Stimulated activated effector memory CD8-positive, alpha-beta T cell treated with anti-CD3 and anti-CD28 coated beads, Interleukin-12 subunit alpha, Interleukin-12 subunit beta, amount 100 ng/mL, for 72 hours (primary cell): ENCODE data around the gene PP2D1.
"Not testable (repeated sequence)": the region's sequence is repeated elsewhere in the genome, so short reads cannot be mapped to it uniquely, and the experiment has no call there.

Experiments
- ATAC-seq: fragments of 150-1000 bp; cut with Tn5 transposase; 2 replicates; pipeline ENCODE4 v1.10.0; 2021
- DNase-seq, 2 donors: peaks; one replicate each; pipeline ENCODE4 v3.0.0; 2021 to 2022; ENCODE audit warnings: low spot score in 2 of 2
- H3K27ac Mint-ChIP-seq: one replicate; pipeline ENCODE4 v1.8.0; 2022; ENCODE audit warnings: mild to moderate bottlenecking, mixed read lengths
- H3K36me3 Mint-ChIP-seq: one replicate; pipeline ENCODE4 v1.8.0; 2022; ENCODE audit warnings: mild to moderate bottlenecking, mixed read lengths
- H3K4me1 Mint-ChIP-seq: one replicate; pipeline ENCODE4 v1.8.0; 2022; ENCODE audit warnings: mixed read lengths
- H3K4me3 Mint-ChIP-seq: one replicate; pipeline ENCODE4 v1.8.0; 2022; ENCODE audit warnings: mild to moderate bottlenecking, mixed read lengths
- H3K9me3 Mint-ChIP-seq: one replicate; pipeline ENCODE4 v1.8.0; 2022; ENCODE audit warnings: mixed read lengths

The PP2D1 gene

GRCh38 chr3:20027136-20027535 is 15.1 kb upstream of the PP2D1 start:
- Mint-ChIP-seq H3K4me3 (no peak overlapping the region), H3K9me3 (no peaks in the 10 kb centered on the region), H3K27ac (no peak overlapping the region), H3K36me3 (no peaks in the 10 kb centered on the region), H3K4me1 (peaks cover 6% of the 10 kb centered on the region)
- DNase-seq, result no peak
- ATAC-seq, result no peak

GRCh38 chr3:20023623-20024405 is 11.8 kb upstream of the PP2D1 start:
- H3K9me3 Mint-ChIP-seq, result no peaks in the 10 kb centered on the region
- no peak overlapping the region for H3K4me3 Mint-ChIP-seq
- DNase-seq (no peak), ATAC-seq (no peak)
- no peaks in the 10 kb centered on the region for H3K36me3 Mint-ChIP-seq
- peak overlapping the region; percentile 65 for H3K27ac Mint-ChIP-seq
- H3K4me1 Mint-ChIP-seq, result peaks cover 6% of the 10 kb centered on the region

- Mint-ChIP-seq H3K4me1 (peaks cover 6% of the 10 kb centered on the region), H3K9me3 (no peaks in the 10 kb centered on the region), H3K4me3 (no peak overlapping the region), H3K27ac (no peak overlapping the region), H3K36me3 (no peaks in the 10 kb centered on the region)
- ATAC-seq, result no peak
- no peak for DNase-seq
These were observed 11.0 kb upstream of the PP2D1 start for GRCh38 chr3:20022954-20023622.

GRCh38 chr3:20016076-20016475 is 4.0 kb upstream of the PP2D1 start:
- not testable (repeated sequence) for H3K9me3 Mint-ChIP-seq, H3K4me3 Mint-ChIP-seq, ATAC-seq, H3K4me1 Mint-ChIP-seq, DNase-seq, H3K27ac Mint-ChIP-seq, H3K36me3 Mint-ChIP-seq

GRCh38 chr3:20015525-20015924 is 3.5 kb upstream of the PP2D1 start:
- no peak for ATAC-seq

GRCh38 chr3:20013396-20013795 is 1.3 kb upstream of the PP2D1 start:
- no peak for DNase-seq
- H3K27ac Mint-ChIP-seq, result no peak overlapping the region
- H3K9me3 Mint-ChIP-seq, result no peaks in the 10 kb centered on the region
- no peak for ATAC-seq
- H3K36me3 Mint-ChIP-seq, result no peaks in the 10 kb centered on the region
- no peaks in the 10 kb centered on the region for H3K4me1 Mint-ChIP-seq
- no peak overlapping the region for H3K4me3 Mint-ChIP-seq

More at GRCh38 chr3:20015525-20015924, 3.5 kb upstream of the PP2D1 start:
- Mint-ChIP-seq H3K4me3 (no peak overlapping the region), H3K9me3 (no peaks in the 10 kb centered on the region), H3K27ac (no peak overlapping the region), H3K36me3 (no peaks in the 10 kb centered on the region), H3K4me1 (no peaks in the 10 kb centered on the region)
- no peak for DNase-seq

- Mint-ChIP-seq H3K36me3 (no peaks in the 10 kb centered on the region), H3K4me3 (no peak overlapping the region), H3K4me1 (no peaks in the 10 kb centered on the region), H3K27ac (no peak overlapping the region), H3K9me3 (no peaks in the 10 kb centered on the region)
- ATAC-seq (no peak), DNase-seq (no peak)
These were observed 3.4 kb downstream of the PP2D1 start for GRCh38 chr3:20008646-20009045.

- Mint-ChIP-seq H3K4me3 (no peak overlapping the region), H3K36me3 (no peaks in the 10 kb centered on the region), H3K4me1 (no peaks in the 10 kb centered on the region), H3K27ac (no peak overlapping the region), H3K9me3 (no peaks in the 10 kb centered on the region)
- ATAC-seq (no peak), DNase-seq (no peak)
These were observed 4.1 kb downstream of the PP2D1 start for GRCh38 chr3:20007960-20008359.

GRCh38 chr3:20001932-20002331 is 10.1 kb downstream of the PP2D1 start:
- no peaks in the 10 kb centered on the region for H3K9me3 Mint-ChIP-seq
- no peaks in the 10 kb centered on the region for H3K36me3 Mint-ChIP-seq
- DNase-seq (no peak), ATAC-seq (no peak)
- no peak overlapping the region for H3K27ac Mint-ChIP-seq
- H3K4me1 Mint-ChIP-seq, result no peaks in the 10 kb centered on the region
- no peak overlapping the region for H3K4me3 Mint-ChIP-seq

- Mint-ChIP-seq H3K4me1 (no peaks in the 10 kb centered on the region), H3K27ac (no peak overlapping the region), H3K36me3 (no peaks in the 10 kb centered on the region), H3K9me3 (no peaks in the 10 kb centered on the region), H3K4me3 (no peak overlapping the region)
- no peak for ATAC-seq
- DNase-seq, result no peak
These were observed 14.6 kb downstream of the PP2D1 start for GRCh38 chr3:19997502-19997901.

- Mint-ChIP-seq H3K27ac (no peak overlapping the region), H3K9me3 (no peaks in the 10 kb centered on the region), H3K4me3 (no peak overlapping the region), H3K36me3 (no peaks in the 10 kb centered on the region), H3K4me1 (no peaks in the 10 kb centered on the region)
- no peak for DNase-seq
- no peak for ATAC-seq
These were observed 17.3 kb downstream of the PP2D1 start for GRCh38 chr3:19994796-19995195.

- not testable (repeated sequence) for H3K27ac Mint-ChIP-seq, H3K4me1 Mint-ChIP-seq, ATAC-seq
These were observed 23.2 kb downstream of the PP2D1 start for GRCh38 chr3:19988904-19989303.

GRCh38 chr3:19972054-19972453 is 40.0 kb downstream of the PP2D1 start:
- ATAC-seq (no peak), DNase-seq (no peak)
- Mint-ChIP-seq H3K36me3 (peaks cover 90% of the 10 kb centered on the region), H3K9me3 (no peaks in the 10 kb centered on the region), H3K4me3 (no peak overlapping the region), H3K4me1 (peaks cover 24% of the 10 kb centered on the region), H3K27ac (no peak overlapping the region)

More at GRCh38 chr3:19988904-19989303, 23.2 kb downstream of the PP2D1 start:
- H3K9me3 Mint-ChIP-seq, H3K4me3 Mint-ChIP-seq, DNase-seq: not testable (repeated sequence)
- peaks cover 19% of the 10 kb centered on the region for H3K36me3 Mint-ChIP-seq

GRCh38 chr3:19970327-19970726 is 41.7 kb downstream of the PP2D1 start:
- Mint-ChIP-seq H3K36me3 (peaks cover 73% of the 10 kb centered on the region), H3K27ac (no peak overlapping the region), H3K9me3 (no peaks in the 10 kb centered on the region), H3K4me1 (peaks cover 40% of the 10 kb centered on the region), H3K4me3 (no peak overlapping the region)
- DNase-seq (no peak), ATAC-seq (no peak)

- H3K27ac Mint-ChIP-seq, result peak overlapping the region; percentile 21
- peaks cover 59% of the 10 kb centered on the region for H3K36me3 Mint-ChIP-seq
- H3K9me3 Mint-ChIP-seq, result no peaks in the 10 kb centered on the region
- H3K4me1 Mint-ChIP-seq, result peaks cover 63% of the 10 kb centered on the region
- H3K4me3 Mint-ChIP-seq, result no peak overlapping the region
- no peak for DNase-seq
- ATAC-seq, result no peak
These were observed 44.3 kb downstream of the PP2D1 start for GRCh38 chr3:19967812-19968211.

- no peaks in the 10 kb centered on the region for H3K9me3 Mint-ChIP-seq
- peaks cover 57% of the 10 kb centered on the region for H3K36me3 Mint-ChIP-seq
- no peak overlapping the region for H3K4me3 Mint-ChIP-seq
- ATAC-seq (no peak), DNase-seq (no peak)
- no peak overlapping the region for H3K27ac Mint-ChIP-seq
- peaks cover 68% of the 10 kb centered on the region for H3K4me1 Mint-ChIP-seq
These were observed 44.9 kb downstream of the PP2D1 start for GRCh38 chr3:19967208-19967607.
